VCaP (cell line): ENCODE data around the gene LGR4.

Source experiments
- H3K27ac ChIP-seq: fragments of 450-650 bp; 2 replicates; pipeline ENCODE4 v1.5.1; 2017
- CTCF ChIP-seq: fragments of 450-650 bp; conservative IDR thresholded peaks from 2 replicates; pipeline ENCODE4 v1.5.1; 2017; ENCODE audit warnings: mild to moderate bottlenecking, moderate library complexity

The LGR4 gene

GRCh38 chr11:27481992-27482391, 9.4 kb upstream of the LGR4 start:
- H3K27ac ChIP-seq = no peak overlapping the region
- TF ChIP-seq CTCF = no peak

GRCh38 chr11:27477831-27478230, 5.2 kb upstream of the LGR4 start:
- no peak for TF ChIP-seq CTCF
- H3K27ac ChIP-seq = peak overlapping the region; percentile 51

GRCh38 chr11:27477243-27477642, 4.7 kb upstream of the LGR4 start:
- H3K27ac ChIP-seq = peak overlapping the region; percentile 51
- TF ChIP-seq CTCF = no peak

- TF ChIP-seq CTCF = no peak
- H3K27ac ChIP-seq = no peak overlapping the region
Observed at GRCh38 chr11:27475622-27476021, 3.0 kb upstream of the LGR4 start.

- peak overlapping the region; percentile 5; the same call in 1 of the 2 replicates for H3K27ac ChIP-seq
Observed at GRCh38 chr11:27473017-27473406, 422 bp upstream of the LGR4 start.

GRCh38 chr11:27471589-27472397, 797 bp downstream of the LGR4 start:
- no peak for TF ChIP-seq CTCF
- H3K27ac ChIP-seq = peak overlapping the region; percentile 92

More at GRCh38 chr11:27473017-27473406, 422 bp upstream of the LGR4 start:
- TF ChIP-seq CTCF = no peak

- TF ChIP-seq CTCF = no peak
- H3K27ac ChIP-seq = peak overlapping the region; percentile 92
Observed at GRCh38 chr11:27470826-27471588, 1.6 kb downstream of the LGR4 start.
